EH (cell line): ENCODE measurements around the gene RHBDD2.
"Not testable (repeated sequence)": the region's sequence is repeated elsewhere in the genome, so short reads cannot be mapped to it uniquely, and the experiment has no call there.

Experiments used
- DNase-seq: peaks from one replicate; pipeline ENCODE4 v3.0.0-alpha.2; 2015; ENCODE audit warnings: low read depth

RHBDD2 gene

DNA sequence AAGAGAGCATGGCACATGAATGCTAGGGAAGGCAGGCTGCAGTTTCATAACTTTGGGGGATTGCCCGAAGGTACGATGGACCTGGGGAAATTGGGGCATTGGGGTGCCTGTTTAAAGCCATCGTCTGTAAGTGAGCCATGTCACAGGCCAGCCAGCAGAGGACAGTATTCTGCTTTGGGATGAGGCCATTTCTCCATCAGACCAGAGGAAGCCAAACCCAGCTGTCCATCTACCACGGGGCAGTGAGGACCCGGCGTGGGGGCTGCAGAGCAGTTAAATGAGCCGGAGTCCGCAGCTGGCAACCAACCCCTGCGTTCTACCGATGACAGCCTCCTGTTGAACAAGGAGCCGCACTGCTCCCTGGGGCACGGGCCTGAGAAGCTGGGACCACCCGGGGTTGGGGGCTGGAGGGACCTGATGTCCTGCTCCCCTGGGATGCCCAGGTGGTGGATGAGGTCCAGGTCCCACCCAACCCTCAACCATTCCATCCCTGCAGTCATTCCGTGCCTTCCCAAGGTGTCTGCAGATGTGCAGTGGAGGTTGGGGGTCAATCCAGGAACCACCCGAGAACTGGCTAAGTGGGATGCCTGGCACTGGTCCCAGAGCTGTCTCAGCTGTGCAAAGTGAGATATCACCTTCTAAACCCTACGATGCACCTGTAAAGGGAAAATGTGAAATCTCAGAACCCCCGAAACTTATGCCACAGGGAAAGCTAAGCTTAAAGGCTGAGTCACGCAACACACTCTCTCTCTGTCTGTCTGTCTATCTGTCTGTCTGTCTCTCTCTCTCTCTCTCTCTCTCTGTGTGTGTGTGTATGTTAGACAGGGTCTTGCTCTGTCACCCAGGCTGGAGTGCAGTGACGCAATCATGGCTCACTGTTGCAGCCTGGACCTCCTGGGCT is 12.1 kb upstream of the RHBDD2 start:
- peak; percentile 72 for DNase-seq

GRCh38 chr7:75867390-75867717 is 11.5 kb upstream of the RHBDD2 start:
- no peak for DNase-seq

DNA sequence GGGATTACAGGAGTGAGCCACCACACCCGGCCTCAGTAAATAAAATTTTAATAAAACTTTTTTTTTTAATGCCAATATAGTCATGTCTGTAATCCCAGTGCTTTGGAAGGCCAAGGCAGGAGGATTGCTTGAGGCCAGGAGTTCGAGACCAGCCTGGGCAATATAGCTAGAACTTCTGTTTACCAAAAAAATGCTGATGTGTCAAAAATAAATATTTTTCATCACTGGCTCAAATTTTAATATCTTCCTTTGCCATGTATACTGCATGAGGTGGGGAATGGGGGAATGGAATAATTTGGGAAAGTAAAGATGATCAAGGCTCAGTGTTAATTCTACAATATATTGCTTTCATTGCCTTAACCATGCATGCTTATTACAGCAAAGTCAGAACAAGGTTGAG is 10.7 kb upstream of the RHBDD2 start:
- DNase-seq = no peak

DNA sequence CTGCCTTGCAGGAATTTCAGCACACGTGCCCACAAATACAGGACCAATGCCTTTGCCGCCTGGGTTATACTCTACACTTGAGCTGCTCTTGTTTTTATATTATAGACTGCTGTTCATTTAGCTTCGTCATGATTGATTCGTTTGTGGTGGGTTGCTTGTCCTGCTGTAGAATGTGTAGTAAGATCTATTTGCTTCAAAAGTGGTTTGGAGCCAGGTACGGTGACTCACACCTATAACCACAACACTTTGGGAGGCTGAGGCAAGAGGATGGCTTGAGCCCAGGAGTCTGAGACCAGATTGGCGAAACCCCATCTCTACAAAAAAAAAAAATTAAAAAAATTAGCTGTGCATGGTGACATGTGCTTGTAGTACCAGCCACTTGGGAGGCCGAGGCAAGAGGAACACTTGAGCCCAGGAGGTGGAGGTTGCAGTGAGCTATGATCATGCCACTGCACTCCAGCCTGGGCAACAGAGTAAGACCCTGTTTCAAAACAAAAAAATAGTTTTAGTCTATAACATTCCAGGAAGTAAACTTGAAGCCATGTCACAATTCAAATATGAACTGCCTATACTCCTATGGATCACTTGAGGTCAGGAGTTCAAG is 9.0 kb upstream of the RHBDD2 start:
- no peak for DNase-seq

- DNase-seq = no peak
Observed at GRCh38 chr7:75870557-75871161, 8.2 kb upstream of the RHBDD2 start.

GRCh38 chr7:75872073-75872782 is 6.6 kb upstream of the RHBDD2 start:
- peak; percentile 62 for DNase-seq

- DNase-seq = not testable (repeated sequence)
Observed at GRCh38 chr7:75874180-75874579, 4.7 kb upstream of the RHBDD2 start.

DNA sequence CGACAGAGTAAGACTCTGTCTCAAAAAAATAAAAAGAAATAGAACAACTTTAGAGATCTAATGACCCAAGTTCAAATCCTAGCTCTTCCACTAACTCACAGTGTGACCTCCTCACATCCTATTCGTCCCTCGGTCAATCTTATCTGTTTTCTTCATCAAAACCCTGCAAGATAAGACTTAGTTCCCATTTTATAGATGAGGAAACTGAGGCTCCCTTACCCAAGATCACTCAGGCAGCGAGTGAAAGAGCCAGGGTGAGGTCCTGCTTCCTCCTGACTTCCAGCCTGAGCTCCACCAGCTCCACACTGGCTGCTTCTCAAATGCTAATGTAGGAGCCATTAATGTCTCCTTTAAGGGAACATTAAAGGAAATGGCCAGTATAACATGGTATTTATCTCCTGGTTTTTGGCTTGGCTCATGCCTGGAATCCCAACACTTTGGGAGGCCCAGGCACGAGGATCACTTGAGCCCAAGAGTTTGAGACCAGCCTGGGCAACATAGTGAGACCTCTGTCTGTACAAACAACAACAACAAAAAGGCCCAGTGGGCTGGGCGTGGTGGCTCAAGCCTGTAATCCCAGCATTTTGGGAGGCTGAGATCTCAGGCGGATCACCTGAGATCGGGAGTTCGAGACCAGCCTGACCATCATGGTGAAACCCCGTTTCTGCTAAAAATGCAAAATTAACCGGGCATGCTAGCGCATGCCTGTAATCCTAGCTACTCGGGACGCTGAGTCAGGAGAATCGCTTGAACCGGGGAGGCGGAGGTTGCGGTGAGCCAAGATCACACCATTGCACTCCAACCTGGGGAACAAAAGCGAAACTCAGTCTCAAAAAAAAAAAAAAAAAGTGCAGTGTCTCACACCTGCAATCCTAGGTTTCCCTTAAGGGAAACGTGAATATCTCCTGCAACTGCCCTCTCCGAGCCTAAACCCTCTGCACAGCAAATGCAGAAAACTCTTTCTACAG is 3.4 kb upstream of the RHBDD2 start:
- DNase-seq = no peak

DNA sequence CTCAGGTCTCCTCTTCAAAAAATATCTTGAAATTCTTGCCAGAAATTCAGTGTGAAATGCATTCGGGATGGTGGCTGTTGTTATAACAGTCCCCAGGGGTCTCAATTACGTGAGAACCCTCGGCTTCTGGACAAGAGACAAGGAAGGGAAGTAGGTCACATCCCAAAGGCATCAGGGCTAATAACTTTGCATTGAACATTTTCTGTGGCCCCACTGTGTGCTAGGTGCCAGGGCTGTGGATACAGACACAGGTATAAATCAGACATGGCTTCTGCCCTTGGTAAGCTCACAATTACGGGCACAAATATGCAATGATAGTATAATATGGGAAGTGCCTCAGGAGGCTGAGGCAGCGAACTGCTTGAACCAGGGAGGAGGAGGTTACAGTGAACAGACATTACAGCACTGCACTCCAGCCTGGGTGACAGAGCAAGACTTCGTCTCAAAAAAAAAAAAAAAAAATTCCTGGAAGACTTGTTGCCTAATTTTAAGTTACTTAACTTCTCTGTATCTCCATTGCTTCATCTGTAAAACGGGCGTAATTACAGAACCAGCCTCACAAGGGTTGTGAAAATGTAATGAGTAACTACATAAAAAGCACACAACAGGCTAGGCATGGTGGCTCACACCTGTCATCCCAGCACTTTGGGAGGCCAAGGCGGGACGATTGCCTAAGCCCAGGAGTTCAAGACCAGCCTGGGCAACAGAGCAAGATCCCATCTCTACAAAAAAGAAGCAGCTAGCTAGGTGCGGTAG is 2.5 kb upstream of the RHBDD2 start:
- no peak for DNase-seq

DNA sequence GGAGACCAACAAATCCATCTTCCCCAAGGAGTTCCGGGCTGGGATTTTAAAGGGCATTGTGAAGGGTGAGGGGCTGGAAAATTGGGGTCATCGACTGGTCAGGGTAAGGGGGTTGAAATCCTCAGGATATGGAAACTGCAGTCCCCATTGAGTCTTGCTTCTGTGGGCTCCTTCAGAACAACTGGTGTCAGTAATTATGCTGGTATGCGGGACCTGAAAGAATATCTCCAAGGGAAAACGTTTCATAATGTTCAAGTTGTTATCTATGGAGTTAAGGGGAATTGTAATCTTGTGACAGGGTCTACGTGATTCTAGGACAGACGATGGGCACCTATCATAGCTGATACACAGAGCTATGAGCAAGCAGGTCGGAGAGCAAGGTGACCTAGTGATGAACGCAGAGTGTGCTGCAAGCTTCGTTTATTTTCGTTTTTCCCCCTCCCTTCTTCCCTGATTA is 494 bp upstream of the RHBDD2 start:
- no peak for DNase-seq

- peak; percentile 71 for DNase-seq
Observed at GRCh38 chr7:75879771-75880184, 944 bp downstream of the RHBDD2 start.

DNA sequence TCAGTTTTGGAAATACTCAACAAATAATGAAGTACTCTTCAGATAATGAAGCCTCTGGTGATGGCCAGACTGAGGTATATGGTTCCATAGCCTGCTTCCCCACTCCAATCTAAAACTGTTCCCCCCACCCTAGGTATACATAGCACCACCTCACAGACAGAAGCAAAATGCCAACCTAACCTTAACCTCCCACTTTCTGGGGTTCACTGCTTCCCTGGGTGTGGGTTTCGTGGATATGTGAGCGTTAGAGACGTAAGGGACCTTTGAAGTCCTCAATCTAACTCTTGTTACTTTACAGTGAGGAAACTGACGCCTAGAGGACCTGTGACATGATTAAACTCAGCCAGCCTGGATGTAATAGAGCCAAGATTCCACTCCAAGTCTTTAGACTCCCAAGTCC is 1.4 kb downstream of the RHBDD2 start:
- no peak for DNase-seq

DNA sequence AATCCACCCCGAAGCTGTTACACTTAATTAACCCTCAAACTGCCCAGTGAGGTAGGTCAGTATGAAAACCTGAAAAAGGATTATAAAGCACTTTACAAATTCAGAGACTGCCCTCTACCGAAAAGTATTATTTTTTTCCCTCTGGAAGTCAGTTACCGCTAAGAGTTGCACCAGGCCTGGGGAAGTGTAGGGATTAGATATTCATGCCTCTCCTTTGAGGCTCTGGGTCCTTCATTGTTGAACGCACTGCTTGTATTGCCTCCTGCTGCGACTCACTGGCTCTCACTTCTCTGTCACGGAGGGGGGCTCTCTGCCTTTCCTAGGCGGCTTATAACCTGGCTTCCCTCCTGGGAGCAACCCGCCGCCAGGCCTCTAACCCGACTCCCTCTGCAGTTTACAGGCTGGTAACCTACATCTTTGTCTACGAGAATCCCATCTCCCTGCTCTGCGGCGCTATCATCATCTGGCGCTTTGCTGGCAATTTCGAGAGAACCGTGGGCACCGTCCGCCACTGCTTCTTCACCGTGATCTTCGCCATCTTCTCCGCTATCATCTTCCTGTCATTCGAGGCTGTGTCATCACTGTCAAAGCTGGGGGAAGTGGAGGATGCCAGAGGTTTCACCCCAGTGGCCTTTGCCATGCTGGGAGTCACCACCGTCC is 2.7 kb downstream of the RHBDD2 start:
- no peak for DNase-seq

- not testable (repeated sequence) for DNase-seq
Observed at GRCh38 chr7:75883265-75883824, 4.5 kb downstream of the RHBDD2 start.

DNA sequence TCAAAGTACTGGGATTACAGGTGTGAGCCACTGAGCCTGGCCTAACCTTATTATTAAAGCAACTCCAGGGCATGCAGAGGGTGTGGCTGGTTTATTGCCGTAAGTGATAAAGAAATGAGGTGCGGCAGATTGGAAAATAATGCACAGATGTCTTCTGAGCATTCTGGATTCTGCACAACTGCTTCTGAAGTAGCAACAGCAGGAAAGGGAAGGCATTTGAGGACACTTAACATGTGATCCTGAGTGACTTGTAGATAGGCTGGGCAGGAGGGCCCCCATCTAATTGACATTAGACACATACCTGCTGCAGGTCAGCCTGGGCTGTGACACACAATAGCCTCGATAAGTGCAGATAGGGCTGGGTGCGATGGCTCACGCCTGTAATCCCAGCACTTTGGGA is 5.6 kb downstream of the RHBDD2 start:
- DNase-seq = no peak

GRCh38 chr7:75885036-75885435 is 6.2 kb downstream of the RHBDD2 start:
- no peak for DNase-seq

- DNase-seq = no peak
Observed at GRCh38 chr7:75887669-75888369, 9.0 kb downstream of the RHBDD2 start.

- DNase-seq = no peak
Observed at GRCh38 chr7:75888464-75889222, 9.8 kb downstream of the RHBDD2 start.
